HG02642 (cell line): ENCODE results near the gene TSGA10IP.

Source experiments
- ATAC-seq: cut with Tn5 transposase; IDR thresholded peaks from one replicate; pipeline ENCODE4 v1.9.1; 2021; ENCODE audit warnings: mild to moderate bottlenecking; ENCODE audit not compliant: unreplicated experiment, poor library complexity

Gene TSGA10IP

DNA sequence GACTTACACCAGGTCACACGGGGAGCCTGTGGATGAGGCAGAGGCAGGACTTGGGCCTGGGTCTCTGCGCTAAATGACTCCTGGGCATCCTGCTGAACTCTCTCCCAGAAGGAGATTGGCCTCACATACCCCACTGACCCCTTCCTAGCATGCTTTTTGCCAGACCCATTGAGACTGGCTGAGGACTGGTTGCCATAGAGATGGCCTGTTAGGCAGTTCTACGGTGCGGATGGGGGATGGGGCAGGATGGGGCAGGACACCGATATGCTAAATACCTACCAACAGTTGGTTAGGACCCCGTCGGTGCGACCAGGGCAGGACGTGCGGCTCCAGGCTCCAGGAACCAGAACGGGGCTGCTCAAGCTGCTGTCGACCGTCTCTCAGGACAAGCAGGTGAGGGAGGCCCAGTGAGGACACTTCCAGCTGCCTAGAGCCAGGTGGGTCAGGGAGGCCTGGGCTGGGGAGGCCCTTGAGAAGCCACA lies at the start of gene TSGA10IP:
TSGA10IP (plus strand) TSS at position 51 of the 482 bp plus-strand sequence; CDS start at position 247, 196 bp downstream.
- ATAC-seq: no peak

DNA sequence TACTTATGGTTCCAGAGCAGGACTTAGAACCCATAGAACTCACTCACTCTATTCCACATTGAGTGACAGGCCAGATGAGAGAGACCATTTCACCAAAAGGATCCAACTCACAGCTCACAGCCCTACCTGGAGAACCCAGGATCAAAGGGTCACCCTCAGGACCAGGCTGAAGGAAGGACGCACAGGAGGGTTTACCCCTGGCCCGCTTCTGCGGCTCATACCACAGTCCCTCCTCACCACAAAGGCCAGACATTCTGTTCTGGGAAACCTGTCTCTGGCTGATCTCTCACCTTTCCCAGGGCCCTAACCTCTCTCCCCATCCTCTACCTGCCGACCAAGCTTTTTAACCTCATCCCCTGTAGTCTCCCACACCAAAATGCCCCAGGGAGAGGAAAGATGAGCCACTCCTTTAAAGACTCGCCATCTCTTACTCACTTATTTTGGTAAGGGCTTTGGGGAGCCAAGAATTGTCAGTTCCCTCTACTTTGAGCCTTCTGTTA lies 49.7 kb upstream of the TSGA10IP start:
- no peak for ATAC-seq

DNA sequence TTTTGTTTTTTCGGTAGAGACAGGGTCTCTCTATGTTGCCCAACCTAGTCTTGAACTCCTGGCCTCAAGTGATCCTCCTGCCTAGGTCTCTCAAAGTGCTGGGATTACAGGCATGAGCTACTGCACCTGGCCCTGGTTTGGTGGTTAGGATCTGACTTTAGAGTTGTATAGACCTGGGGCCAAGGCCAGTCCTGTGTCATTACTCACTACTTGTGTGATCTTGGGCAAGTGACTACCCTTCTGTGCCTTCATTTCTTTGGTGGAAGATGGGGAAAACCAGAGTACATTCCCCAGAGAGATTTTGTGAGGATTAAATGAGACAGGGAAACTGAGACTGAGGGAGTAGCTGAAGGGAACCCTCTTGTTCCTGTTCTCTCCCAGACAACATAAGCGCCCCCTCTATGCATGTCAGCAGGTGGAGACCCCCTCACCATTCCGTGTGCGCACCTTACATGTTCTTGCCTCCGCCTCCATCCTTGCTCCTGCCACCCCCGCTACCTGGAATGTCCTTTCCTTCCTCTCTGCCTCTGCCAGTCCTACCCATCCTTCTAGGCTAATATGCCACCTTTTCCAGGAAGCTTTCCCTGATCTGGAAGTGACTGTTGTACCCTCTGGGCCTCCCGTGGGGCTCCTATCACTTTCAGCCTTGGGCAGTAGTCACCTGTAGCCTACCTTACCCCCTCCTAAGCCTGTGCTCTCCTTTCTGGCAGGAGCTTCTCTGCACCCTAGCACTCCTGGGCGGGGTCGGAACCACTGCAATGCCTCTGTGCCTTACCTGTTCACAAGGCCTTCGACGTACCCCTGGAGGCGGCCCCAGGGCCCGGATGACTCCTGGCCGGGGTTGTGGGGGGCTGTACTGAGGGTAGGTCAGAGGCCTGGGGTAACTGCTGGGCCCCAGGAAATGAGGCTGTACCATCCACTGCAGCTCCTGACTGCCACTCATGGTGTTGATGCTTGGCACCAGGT lies 49.0 kb upstream of the TSGA10IP start:
- ATAC-seq: no peak

DNA sequence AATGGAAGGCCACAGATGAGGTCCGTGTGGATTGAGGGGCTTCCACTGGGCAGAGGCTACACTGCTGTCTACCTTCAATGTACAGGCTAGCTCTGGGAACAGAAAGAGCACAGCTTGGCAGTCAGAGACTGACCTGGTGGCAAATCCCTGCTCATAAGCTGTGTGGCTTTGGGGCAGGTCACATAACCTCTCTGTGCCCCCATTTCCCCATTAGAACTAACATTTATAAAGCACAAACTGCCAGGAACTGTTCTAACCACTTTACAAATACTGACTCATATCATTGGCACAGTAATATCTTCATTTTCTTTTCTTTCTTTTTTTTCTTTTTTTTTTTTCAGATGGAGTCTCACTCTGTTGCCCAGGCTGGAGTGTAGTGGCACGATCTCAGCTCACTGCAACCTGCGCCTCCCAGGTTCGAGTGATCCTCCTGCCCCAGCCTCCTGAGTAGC lies 48.2 kb upstream of the TSGA10IP start:
- ATAC-seq: no peak

DNA sequence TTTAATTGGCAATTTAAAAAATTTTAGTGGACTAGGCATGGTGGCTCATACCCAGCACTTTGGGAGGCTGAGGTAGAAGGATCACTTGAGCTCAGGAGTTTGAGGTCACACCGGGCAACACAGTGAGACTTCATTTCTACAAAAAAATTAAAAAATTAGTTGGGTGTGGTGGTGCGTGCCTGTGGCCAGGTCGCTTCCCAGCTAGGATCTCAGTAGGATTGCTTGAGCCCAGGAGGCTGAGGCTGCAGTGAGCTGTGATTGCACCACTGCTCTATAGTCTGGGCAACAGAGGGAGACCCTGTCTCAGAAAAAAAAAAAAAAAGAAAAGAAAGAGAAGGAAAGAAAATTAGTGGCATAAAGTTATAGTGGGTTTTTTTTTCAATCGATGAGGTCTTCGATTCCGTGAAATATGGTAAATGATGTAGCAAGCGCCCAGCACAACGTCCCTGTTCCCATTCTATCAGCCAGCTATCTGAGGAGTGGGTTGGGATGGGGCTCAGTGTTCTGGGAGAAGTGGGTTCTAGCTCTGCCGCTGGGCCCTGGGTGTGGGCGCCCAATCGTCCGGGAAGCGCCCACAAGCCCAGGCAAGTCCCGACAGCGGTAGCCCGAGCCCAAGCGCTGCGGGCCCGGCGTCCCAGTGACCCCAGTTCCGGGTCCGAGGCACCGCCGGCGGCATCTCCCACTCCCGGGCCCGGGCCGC lies 46.5 kb upstream of the TSGA10IP start:
- ATAC-seq: no peak

DNA sequence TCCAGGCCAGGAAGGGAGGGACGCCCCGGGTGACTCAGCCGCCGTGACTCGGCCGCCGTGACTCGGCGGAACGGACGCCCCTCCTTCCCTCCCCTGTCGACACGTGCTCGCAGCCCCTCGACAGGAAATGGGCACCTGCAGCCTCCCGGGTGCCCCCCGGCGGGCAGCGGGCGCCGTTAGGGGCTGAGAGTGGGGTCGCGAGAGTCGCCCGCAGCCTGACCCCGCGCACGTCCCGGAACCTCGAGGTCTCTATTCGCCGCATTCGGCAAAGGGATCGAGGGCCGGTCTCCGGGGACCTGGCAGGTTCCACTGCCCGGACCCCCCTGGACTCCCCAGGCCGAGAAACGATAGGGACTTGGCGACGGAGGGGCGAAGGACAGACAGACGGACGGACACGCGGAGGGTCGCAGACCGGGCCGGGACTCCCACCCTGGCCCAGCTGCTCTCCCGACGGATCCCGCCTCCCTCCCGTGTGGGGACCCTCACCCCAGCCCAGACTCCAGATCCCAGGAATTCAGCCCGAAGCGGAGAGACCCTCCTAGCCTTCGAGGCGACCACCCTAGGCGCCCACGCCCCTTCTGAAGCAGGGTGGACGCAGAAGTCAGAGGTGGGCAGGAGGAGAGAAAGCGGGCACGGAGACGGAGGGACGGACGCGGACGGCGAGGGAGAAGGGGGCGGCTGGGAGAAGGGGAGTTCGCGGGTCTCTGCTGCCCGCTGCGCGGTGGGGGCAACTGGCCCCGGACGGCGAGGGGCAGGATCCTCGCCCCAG lies 45.7 kb upstream of the TSGA10IP start:
- peak; percentile 1 for ATAC-seq

DNA sequence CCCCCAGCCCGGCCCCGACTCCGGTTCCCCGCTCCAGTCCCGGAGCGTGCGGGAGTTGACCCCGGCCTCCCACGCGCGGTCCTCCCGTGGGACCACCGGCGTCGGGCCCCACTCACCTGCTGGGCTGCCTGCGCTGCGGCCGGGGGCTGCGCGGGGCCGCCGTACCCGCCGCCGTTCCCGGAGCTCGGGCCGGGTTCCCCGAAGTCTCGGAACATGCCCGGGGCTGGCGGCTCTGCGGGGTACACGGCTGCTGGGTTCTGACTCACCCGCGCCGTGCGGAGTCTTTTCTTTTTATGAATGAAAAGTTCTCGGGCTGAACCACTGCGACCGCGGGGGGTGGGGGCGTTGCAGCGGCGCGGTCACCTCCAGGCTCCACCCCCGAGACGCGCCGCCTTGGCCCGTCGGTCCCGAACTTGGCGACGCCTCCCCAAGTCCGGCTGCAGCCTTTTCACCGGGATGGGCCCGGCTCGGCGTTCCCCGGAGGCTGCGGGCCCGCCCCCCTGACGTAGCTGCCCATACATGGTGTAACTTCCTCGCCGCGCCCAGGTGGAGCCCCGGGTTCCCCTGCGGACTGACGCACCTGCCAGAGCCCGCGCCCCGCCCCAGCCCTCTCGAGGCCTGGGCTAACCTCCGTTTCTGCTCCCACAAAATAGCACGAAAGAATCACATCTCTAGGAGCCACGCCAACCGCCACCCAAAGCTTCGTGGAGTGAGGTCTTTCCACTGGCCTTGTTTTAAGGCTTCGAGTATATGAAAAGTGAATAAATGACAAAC lies 45.0 kb upstream of the TSGA10IP start, which contains the start of gene FOSL1:
FOSL1 (minus strand) TSS at position 264 of the 774 bp plus-strand sequence; CDS start at position 215, 49 bp downstream.
- ATAC-seq: peak; percentile 79

DNA sequence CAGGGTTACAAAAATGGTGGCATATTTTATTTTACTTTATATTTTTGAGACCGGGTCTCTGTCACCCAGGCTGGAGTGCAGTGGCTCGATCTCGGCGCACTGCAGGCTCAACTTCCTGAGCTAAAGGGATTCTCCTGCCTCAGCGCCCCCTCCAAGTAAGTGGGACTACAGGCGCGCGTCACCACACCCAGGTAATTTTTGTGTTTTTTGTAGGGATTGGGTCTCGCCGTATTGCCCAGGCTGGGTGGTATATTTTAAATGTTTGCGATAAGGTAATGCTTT lies 44.4 kb upstream of the TSGA10IP start:
- ATAC-seq: no peak

DNA sequence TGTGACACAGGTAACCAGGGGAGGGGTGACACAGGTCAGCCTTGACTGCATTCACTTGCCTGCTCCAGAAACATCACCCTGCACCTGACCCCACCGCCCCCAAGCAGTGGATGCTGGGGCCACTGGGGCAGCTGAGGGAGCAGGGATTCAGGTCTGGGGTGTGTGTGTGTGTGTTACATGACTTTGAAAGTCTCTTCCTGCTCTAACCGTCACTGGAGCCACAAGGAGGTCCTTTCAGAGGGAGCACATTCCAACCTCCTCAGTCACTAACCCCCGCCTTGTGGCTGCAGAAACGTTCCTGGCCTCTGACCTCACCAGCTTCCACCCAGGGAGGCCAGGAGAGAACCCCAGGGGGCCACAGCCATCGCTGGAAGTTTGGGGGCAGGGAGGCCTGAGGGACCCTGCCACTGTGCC lies 42.2 kb upstream of the TSGA10IP start:
- no peak for ATAC-seq

DNA sequence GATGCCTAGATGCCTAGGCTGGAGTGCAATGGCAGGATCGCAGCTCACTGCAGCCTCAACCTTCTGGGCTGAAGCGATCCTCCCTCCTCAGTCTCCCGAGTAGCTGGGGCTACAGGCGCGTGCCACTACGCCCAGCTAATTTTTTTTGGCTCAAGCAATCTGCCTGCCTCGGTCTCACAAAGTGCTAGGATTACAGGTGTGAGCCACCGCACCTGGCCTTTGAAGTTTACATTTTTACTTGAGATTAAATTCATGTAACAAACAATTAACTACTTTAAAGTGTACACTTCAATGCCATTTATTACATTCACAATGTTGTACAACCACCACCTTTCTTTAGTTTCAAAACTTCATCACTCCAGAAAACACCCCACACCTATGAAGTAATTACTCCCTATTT lies 41.6 kb upstream of the TSGA10IP start:
- no peak for ATAC-seq

DNA sequence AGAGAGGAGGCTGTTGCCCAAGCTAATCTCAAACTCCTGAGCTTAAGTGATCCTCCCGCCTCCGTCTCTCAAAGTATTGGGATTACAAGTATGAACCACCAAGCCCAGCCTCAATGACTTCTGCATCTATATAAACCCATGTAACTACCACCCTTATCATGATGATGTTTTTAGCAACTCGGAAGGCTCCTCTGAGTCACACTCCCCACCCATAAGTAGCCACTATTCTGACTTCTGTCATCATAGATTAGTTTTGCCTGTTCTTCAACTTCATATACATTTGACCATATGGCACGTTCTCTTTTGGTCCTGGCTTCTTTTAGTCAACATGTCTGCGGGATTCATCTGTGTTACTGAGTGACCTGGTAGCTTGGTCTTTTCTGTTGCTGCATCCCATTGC lies 38.7 kb upstream of the TSGA10IP start:
- ATAC-seq: no peak

DNA sequence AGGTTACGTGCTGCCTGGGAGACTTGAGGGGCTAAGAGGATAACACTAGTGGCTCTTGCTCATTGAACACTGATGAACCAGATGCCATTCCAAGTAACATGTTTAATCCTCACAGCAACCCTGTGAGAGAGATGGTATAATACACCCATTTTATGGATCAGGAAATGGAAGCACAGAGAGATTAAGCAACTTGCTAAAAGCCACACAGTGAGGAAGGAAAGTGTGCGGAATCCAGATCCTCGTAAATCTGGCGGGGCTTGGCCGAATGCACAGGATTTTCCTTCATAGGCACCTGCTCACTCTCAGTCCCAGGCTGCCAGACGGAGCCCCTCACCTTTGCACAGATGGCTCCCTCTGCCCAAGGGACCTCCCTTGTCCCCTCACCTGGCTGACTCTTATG lies 37.4 kb upstream of the TSGA10IP start:
- no peak for ATAC-seq

DNA sequence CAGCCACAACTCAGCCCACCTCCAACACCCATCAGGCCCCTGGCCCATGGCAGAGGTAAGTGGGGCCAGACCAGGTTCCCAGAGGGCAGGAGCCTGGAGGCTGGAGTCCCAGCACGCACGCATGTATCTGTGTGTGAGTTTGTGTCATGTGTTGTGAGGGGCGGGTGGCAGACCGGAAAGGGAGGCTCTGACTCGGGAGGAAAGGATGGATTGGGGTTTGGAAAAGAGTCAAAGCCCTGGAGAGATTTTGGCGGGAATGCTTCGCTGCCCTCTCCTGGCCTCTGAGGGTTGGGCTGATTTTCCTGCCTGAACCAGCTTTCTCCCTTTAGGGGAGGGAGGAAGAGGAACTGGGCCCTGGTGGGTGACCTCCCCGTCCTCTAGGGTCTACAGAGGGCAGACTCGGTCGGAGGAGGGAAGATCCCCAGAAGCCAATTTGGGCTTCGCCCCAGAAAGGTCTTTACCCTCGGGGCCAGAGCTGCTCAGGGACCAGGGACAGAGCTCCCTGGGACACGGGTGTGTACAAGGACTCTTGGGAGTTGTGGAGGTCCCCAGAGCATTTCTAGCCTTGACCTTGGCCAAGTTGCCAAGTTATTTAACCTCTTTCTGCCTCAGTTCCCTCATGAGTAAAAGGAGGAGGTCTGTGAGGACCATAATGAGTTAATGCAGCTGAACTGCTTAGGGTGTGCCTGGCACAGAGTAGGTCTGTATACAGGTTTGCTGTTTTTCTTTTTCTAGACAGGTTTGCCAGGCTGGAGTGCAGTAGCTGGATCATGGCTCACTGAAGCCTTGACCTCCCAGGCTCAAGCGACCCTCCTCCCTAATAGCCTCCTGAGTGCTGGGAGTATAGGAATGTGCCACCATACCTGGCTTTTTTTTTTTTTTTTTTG lies 33.4 kb upstream of the TSGA10IP start:
- no peak for ATAC-seq

DNA sequence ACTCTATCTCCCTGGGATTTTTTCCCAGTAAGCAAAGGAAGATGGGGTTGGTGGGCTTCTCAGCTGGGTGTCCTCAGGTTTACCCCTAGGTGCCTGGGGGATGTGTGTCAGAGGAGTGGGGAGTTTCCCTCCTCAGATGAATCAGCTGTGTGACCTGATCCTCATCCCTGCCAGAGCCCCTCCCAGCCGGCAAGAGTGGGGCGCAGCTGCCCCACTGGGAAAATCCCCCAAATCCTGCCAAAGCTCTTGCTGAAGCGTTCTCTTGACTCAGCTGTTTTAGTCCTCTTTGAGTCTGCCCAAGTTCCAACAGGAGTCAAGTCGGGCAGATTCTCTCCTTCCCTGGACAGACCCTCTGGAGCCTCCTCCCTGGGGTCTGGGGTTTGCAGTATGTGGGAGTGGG lies 32.4 kb upstream of the TSGA10IP start:
- ATAC-seq: no peak

DNA sequence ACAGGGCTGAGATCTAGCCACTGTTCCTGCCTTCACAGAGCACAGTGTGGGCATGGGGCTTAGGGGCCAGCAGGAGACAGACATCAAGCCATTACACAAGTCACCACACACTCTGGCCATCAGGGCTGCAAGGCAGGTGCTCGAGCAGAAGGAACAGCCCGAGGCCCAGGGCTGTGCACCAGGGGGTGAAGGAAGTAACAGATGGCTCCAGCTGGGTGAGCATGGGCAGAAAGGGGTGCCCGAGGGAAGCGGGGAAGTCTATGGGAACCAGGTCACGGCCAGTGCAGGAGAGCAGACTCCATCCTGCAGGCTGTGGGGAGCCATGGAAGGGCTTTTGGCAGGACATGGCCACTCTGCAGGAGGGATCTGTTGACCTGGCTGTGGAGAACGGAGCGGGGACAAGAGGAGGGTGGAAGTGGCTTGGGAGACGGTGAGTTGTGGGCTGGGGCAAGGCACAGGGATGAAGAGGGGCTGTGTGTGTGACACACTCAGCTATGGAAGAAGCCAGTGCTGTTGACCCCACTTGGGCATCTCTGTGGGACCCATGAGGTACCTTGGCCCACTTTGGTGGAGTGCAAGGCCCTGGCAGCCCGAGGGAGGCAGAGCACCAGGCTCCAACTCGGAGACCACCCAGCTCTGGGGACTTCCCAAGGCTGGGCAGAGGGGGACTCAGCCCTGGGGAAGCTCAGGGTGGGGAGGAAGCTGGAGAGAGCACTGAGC lies 30.0 kb upstream of the TSGA10IP start:
- ATAC-seq: no peak

DNA sequence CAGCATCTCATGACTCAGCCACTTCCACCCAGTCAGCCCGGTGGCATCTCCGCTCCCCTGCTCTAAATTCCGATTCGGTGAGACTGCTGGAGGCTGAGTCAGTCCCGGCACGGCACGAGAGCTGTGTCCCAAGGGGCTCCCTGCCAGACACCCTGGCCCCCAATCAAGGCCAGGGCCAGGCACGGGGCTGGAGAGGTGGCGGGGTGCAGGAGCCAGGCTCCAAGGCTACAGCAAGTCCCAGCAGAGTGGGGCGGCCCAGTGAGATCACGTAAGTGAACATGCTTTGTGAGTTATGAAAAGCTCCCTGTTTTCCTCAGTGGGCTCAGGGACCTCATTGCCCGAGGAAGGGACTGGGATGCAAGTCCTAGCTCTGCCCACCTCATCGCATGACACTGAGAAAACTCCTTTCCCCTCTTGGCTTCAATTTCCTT lies 29.4 kb upstream of the TSGA10IP start:
- ATAC-seq: no peak

DNA sequence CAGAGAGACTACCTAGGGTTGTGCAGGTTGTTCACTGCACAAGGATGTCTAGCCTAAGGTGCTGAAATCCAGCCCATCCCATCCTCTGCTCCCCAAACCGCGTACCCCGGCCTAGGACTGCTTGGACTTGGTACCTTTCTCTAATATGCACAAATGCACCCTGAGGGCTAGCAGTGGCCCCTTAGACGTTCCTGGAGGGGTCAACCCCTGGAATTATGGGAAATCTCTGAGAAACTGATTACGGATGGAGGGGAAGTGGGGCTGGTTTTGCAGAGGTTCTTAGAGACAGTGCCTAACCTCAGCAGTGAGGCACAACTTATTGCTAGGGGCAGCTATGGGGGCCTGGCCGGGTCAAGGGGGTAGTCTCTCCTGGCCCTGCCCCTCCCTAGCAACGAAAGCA lies 28.9 kb upstream of the TSGA10IP start:
- ATAC-seq: no peak

DNA sequence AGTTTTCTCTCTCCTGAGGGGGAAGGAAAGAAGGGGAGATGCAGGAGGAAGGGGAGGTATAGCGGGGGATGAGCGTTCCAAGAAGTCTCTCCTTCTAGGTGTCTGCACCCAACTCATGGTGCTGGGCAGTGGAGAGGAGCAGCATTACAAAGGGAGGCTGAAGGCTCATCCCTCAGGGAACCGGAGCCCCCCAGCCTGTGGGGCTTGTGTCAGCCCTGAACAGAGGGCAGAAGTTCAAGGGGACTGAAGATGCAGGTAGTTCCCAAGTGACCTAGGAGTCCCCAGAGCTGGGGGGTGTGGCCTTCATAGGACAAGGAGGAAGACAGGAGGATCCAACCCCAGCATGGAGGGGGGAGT lies 28.2 kb upstream of the TSGA10IP start:
- no peak for ATAC-seq
